ENCODE data around the gene SAMD14. TPM values are rescaled to one million over a fixed set of nuclear protein-coding genes. Genes with fewer than 3 reads are reported as not detected.

The SAMD14 gene
- total RNA-seq, 2 donors from 2014 or later = 1.7 to 5.8 TPM

DNA sequence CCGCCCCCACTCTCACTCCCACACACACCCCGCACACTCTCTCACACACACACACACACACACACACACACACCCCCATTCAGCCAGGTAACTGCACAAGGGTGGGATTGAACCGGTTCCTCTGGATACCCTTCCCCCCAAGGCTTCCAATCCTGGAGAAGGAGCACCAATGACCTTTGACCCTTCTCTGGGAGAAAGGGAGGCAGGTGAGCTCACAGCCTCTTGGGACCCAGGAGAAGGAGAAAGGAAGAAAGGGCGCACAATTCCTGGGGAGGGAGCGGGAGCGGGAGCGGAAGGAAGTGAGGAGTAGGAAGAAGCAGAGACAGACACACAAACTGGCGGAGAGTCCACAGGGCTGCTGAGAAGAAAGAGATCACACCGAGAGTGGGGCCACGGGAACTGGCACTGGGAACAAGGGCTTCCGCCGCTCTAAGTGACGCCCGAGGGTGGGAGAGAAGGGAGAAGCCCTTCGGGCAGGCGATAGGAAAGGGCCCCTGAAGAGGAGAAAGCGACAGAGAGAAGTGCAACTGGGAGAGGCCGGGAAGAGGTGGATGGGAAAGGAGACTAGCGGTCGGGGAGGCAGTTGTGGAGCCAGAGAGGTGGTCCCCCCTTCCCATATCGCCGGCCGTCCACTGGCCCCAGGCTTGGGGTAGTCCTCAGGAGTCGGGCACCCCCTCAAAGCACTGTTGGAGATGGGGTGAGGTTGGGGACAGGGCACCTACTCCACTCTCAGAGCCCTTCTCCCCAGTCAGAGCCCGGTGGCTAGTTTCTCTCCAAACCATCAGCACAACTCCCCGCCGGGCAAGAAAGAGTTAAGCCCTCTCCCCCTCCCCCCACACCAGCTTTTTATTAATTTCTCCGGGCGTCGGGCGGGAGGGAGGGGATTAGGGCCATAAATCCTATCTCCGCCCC, 1.3 kb downstream of the SAMD14 start:
- Mint-ChIP-seq H3K4me1 (peaks cover 28% of the 10 kb centered on the region), H3K27ac (peak overlapping the region; percentile 88), H3K27me3 (peaks cover 4% of the 10 kb centered on the region), H3K36me3 (ENCODE audit: low read depth) (no peaks in the 10 kb centered on the region), H3K4me3 (peak overlapping the region; percentile 88)
- DNase-seq = no peak
- no peaks in the 10 kb centered on the region for H3K9me3 ChIP-seq (ENCODE audit: control insufficient read depth, low read length, poor library complexity, severe bottlenecking)
- ATAC-seq = no peak

- H3K4me3 Mint-ChIP-seq = no peak overlapping the region
- peak overlapping the region; percentile 32 for H3K27ac Mint-ChIP-seq
- peaks cover 28% of the 10 kb centered on the region for H3K4me1 Mint-ChIP-seq
- H3K9me3 ChIP-seq (ENCODE audit: control insufficient read depth, low read length, poor library complexity, severe bottlenecking) = no peaks in the 10 kb centered on the region
- no peaks in the 10 kb centered on the region for H3K36me3 Mint-ChIP-seq (ENCODE audit: low read depth)
- ATAC-seq = no peak
- no peak for DNase-seq
- peaks cover 4% of the 10 kb centered on the region for H3K27me3 Mint-ChIP-seq
These were observed 2.1 kb downstream of the SAMD14 start for GRCh38 chr17:50127697-50128361.

GRCh38 chr17:50125420-50125997, 4.5 kb downstream of the SAMD14 start:
- DNase-seq = no peak
- Mint-ChIP-seq H3K4me3 (no peak overlapping the region), H3K27me3 (peaks cover 10% of the 10 kb centered on the region), H3K27ac (peak overlapping the region; percentile 0), H3K4me1 (peaks cover 17% of the 10 kb centered on the region), H3K36me3 (ENCODE audit: low read depth) (no peaks in the 10 kb centered on the region)
- no peak for ATAC-seq
- no peaks in the 10 kb centered on the region for H3K9me3 ChIP-seq (ENCODE audit: control insufficient read depth, low read length, poor library complexity, severe bottlenecking)

DNA sequence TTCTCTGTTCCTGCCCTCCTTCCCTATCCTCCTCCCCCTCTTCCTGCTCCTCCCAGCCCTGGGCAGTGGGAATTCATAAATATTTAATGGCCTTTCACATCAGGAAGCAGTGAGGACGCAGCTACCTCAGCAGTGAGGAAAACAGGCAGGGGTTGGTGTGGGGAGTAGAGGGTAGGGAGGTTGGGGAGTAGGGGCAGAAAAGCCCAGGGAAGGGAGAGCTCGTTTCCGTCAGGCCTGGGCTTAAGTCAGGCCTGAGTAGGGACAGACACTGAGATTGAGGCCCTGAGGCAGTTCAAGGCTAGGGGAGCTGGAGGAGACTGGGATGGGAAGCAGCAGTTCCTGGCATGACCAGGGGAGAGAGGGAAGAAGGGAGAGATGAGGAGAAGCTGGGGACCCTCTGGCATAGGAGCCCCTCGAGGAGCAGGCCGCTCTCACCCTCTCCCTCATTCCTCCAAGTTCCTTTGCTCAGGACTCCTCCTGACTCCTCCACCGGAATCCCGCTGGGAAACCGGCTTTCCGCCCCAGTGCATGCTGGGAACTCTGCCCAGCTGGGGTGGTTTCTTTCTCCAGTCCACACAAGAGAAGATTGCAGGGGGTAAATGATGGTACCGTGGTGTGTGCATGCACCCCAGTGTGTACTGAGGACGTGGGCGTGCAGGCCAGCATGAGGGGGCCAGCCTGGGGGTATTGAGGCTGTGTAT, 6.2 kb downstream of the SAMD14 start:
- Mint-ChIP-seq H3K4me3 (no peak overlapping the region), H3K36me3 (ENCODE audit: low read depth) (peaks cover 2% of the 10 kb centered on the region), H3K4me1 (peaks cover 18% of the 10 kb centered on the region), H3K27ac (no peak overlapping the region), H3K27me3 (peaks cover 21% of the 10 kb centered on the region)
- H3K9me3 ChIP-seq (ENCODE audit: control insufficient read depth, low read length, poor library complexity, severe bottlenecking) = no peaks in the 10 kb centered on the region
- ATAC-seq (no peak), DNase-seq (no peak)

DNA sequence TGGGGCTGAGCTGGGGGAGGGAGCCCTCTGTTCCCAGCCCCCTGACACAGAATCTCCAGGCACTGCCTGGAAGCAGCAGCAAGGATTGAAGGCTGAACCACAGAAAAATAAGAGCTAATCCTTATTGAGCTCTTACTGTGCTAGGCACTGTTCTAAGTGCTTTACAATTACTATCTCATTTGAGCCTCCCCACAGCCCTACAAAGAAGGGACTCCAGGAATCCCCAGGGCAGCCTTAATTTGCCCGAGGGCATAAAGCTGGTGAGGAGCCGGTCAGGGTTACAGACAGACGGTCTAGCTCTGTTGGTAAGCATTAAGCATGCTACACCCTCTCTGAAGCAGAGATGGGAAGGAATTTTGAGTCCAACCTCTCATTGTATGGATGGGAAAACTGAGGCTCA, 7.0 kb downstream of the SAMD14 start:
- no peak for DNase-seq
- no peaks in the 10 kb centered on the region for H3K9me3 ChIP-seq (ENCODE audit: control insufficient read depth, low read length, poor library complexity, severe bottlenecking)
- Mint-ChIP-seq H3K4me1 (peaks cover 14% of the 10 kb centered on the region), H3K4me3 (no peak overlapping the region), H3K36me3 (ENCODE audit: low read depth) (peaks cover 2% of the 10 kb centered on the region), H3K27me3 (peaks cover 24% of the 10 kb centered on the region), H3K27ac (peak overlapping the region; percentile 32)
- no peak for ATAC-seq

GRCh38 chr17:50120475-50121253, 9.3 kb downstream of the SAMD14 start:
- Mint-ChIP-seq H3K4me3 (no peak overlapping the region), H3K27ac (no peak overlapping the region), H3K27me3 (peaks cover 35% of the 10 kb centered on the region), H3K36me3 (ENCODE audit: low read depth) (peaks cover 2% of the 10 kb centered on the region), H3K4me1 (peaks cover 20% of the 10 kb centered on the region)
- no peak for ATAC-seq
- H3K9me3 ChIP-seq (ENCODE audit: control insufficient read depth, low read length, poor library complexity, severe bottlenecking) = no peaks in the 10 kb centered on the region
- no peak for DNase-seq

DNA sequence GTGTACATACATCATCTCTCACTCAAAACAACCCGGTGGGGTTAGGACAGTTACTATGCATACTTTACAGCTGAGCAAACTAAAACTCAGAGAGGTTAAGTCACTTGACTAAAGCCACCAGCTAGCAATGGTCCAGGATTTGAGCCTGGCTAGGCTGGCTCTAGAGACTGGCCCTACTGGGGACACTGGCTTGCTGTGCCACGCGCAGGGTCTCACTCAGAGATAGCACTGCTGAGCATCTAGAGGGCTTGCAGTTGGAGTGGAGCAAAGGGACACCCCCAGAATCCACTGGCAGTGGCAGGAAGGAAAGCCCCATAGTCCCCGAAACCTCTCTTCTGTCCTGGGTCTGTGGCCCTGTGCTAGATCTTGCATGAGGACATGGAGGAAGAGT, 11.1 kb downstream of the SAMD14 start:
- no peaks in the 10 kb centered on the region for H3K9me3 ChIP-seq (ENCODE audit: control insufficient read depth, low read length, poor library complexity, severe bottlenecking)
- peaks cover 2% of the 10 kb centered on the region for H3K36me3 Mint-ChIP-seq (ENCODE audit: low read depth)
- no peak overlapping the region for H3K27ac Mint-ChIP-seq
- no peak for DNase-seq
- H3K27me3 Mint-ChIP-seq = peaks cover 42% of the 10 kb centered on the region
- peaks cover 21% of the 10 kb centered on the region for H3K4me1 Mint-ChIP-seq
- no peak overlapping the region for H3K4me3 Mint-ChIP-seq
- ATAC-seq = no peak

DNA sequence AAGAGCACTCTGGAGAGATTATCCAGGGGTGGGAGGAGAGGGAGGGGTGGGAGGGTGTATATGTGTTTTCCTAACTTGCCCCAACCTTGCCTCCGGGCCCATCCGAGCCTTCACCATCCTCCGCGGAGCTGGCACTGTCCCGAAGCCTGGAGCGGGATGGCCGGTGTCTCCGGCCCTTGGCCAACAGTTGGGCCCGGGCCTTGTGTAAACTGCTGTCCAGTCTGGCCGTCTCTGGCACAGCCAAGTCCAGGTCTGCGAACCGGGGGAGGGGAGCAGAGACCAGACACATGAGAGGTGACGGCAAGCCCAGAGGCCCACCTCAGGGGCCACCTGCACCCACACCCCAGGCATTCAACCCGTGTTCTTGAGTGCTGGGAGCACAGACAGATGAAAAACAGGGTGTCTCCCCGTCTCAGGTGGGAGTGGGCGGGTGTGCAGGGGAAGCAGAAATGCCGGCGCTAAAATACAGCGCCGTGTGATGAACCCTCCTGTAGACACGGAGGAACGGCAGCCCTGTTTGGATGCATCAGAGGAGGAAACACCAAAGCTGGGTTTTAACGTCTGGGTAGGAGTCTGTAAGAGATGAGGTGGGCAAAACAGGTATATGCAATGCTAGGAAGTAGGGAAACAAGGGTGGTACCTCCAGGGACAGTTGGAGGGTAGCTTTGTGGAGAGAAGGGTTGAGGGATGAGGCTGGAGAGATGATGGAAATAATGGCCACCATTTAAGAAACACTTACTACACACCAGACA, 11.7 kb downstream of the SAMD14 start:
- no peak overlapping the region for H3K27ac Mint-ChIP-seq

DNA sequence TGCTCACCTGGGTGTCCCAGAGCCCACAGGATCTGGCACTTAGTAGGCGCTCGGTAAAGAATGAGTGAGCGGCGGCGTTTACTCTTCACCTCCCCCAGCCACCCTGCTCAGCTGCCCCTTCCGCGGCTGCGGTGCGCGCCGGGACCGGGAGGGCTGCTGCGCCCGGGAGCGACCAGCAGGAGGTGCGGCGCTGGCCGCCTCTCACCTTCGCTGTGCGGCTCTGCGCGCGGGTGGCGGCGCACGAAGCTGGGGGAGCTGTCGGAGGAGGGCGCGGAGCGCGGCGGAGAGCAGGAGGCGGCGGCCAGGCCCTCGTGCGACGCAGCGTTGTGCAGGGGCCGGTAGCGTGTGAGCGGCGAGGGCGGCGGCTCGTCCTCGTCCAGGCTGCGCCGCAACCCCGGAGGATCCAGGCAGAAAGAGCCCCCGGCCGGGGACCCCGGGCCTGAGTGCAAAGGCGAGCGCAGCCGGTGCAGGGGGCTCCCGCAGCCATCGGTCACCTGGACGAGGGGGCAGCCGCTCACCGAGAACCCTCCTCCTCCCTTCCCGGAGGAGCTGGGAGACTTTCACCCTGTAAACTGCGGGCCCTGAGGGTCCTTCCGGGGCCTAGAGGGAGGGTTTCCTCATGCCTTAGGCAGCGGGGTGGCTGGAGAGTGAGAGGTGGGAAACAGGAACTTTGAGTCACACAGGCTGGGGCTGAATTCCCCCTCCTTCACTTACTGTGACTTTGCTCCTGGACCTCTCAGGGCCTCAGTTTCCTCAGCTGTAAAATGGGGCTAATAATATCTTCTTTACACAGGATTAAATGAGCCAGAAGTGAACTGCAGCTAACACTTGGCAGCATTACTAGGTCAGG, 12.5 kb downstream of the SAMD14 start:
- Mint-ChIP-seq H3K4me3 (peak overlapping the region; percentile 80), H3K4me1 (peaks cover 21% of the 10 kb centered on the region), H3K36me3 (ENCODE audit: low read depth) (peaks cover 2% of the 10 kb centered on the region), H3K27me3 (peaks cover 40% of the 10 kb centered on the region), H3K27ac (peak overlapping the region; percentile 45)
- ATAC-seq = peak; percentile 97
- no peaks in the 10 kb centered on the region for H3K9me3 ChIP-seq (ENCODE audit: control insufficient read depth, low read length, poor library complexity, severe bottlenecking)
- DNase-seq = peak; percentile 45 to 57 (median 48)

More for the DNA sequence above, 11.7 kb downstream of the SAMD14 start:
- Mint-ChIP-seq H3K4me3 (no peak overlapping the region), H3K27me3 (peaks cover 42% of the 10 kb centered on the region), H3K36me3 (ENCODE audit: low read depth) (peaks cover 2% of the 10 kb centered on the region), H3K4me1 (peaks cover 21% of the 10 kb centered on the region)
- H3K9me3 ChIP-seq (ENCODE audit: control insufficient read depth, low read length, poor library complexity, severe bottlenecking) = no peaks in the 10 kb centered on the region
- ATAC-seq (no peak), DNase-seq (no peak)

- ATAC-seq (no peak), DNase-seq (no peak)
- H3K9me3 ChIP-seq (ENCODE audit: control insufficient read depth, low read length, poor library complexity, severe bottlenecking) = no peaks in the 10 kb centered on the region
- peaks cover 2% of the 10 kb centered on the region for H3K36me3 Mint-ChIP-seq (ENCODE audit: low read depth)
- no peak overlapping the region for H3K4me3 Mint-ChIP-seq
- no peak overlapping the region for H3K27ac Mint-ChIP-seq
- H3K4me1 Mint-ChIP-seq = peaks cover 16% of the 10 kb centered on the region
- peaks cover 36% of the 10 kb centered on the region for H3K27me3 Mint-ChIP-seq
These were observed 14.2 kb downstream of the SAMD14 start for GRCh38 chr17:50115756-50116155.

- DNase-seq = no peak
- H3K4me3 Mint-ChIP-seq = no peak overlapping the region
These were observed 15.1 kb downstream of the SAMD14 start for GRCh38 chr17:50114849-50115357.

More at GRCh38 chr17:50114849-50115357, 15.1 kb downstream of the SAMD14 start:
- peaks cover 34% of the 10 kb centered on the region for H3K27me3 Mint-ChIP-seq
- H3K36me3 Mint-ChIP-seq (ENCODE audit: low read depth) = peaks cover 2% of the 10 kb centered on the region
- ATAC-seq = peak; percentile 39
- H3K4me1 Mint-ChIP-seq = peaks cover 16% of the 10 kb centered on the region
- no peak overlapping the region for H3K27ac Mint-ChIP-seq
- no peaks in the 10 kb centered on the region for H3K9me3 ChIP-seq (ENCODE audit: control insufficient read depth, low read length, poor library complexity, severe bottlenecking)
